Esophagus muscularis mucosa (tissue), 4 donors: ENCODE data around the gene ATP10D.

Source experiments
- EP300 ChIP-seq: sonication (generic); formaldehyde crosslinking; IDR thresholded peaks from one replicate; pipeline ENCODE4 v1.6.1; 2017; ENCODE audit warnings: antibody characterized with exemption
- POLR2AphosphoS5 ChIP-seq, 2 donors: sonication (generic); formaldehyde crosslinking; IDR thresholded peaks; one replicate each; pipeline ENCODE4 v1.6.1; 2017; ENCODE audit warnings: antibody characterized with exemption in 2 of 2
- TF ChIP-seq, protein P1 (sequence below), 3 experiments: fragments of 200-600 bp in 2 of 3; fragments of 450-650 bp in 1 of 3; sonication (generic) in 2 of 3; IDR thresholded peaks; one replicate each; pipeline ENCODE4 v1.5.1; 2017 to 2019; ENCODE audit warnings: antibody characterized with exemption in 3 of 3, mild to moderate bottlenecking in 2 of 3, moderate library complexity in 1 of 3

DNA sequence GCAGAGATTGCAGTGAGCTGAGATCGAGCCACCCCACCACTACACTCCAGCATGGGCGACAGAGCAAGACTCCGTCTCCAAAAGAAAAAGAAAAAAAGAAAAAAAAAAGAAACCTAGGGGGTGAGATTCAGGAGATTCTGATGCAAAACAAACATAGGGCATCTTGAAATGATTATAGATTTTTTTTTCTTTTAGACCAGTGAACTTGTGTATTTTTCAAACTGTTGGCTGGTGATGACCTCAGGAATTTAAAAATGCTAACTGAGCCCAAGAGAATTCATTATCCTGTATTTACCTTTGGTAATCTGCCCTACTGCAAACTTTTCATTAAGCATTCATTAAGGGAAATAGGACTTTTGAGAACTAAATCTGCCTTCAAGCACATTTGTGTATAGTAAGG is 20.6 kb downstream of the ATP10D start:
- TF ChIP-seq POLR2AphosphoS5 (IDR thresholded peaks at IDR 0.05): no peak
- TF ChIP-seq EP300: no peak
- TF ChIP-seq, protein P1, sequence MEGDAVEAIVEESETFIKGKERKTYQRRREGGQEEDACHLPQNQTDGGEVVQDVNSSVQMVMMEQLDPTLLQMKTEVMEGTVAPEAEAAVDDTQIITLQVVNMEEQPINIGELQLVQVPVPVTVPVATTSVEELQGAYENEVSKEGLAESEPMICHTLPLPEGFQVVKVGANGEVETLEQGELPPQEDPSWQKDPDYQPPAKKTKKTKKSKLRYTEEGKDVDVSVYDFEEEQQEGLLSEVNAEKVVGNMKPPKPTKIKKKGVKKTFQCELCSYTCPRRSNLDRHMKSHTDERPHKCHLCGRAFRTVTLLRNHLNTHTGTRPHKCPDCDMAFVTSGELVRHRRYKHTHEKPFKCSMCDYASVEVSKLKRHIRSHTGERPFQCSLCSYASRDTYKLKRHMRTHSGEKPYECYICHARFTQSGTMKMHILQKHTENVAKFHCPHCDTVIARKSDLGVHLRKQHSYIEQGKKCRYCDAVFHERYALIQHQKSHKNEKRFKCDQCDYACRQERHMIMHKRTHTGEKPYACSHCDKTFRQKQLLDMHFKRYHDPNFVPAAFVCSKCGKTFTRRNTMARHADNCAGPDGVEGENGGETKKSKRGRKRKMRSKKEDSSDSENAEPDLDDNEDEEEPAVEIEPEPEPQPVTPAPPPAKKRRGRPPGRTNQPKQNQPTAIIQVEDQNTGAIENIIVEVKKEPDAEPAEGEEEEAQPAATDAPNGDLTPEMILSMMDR (IDR thresholded peaks at IDR 0.05): no peak
